T-helper 2 cell treated with Interferon-gamma antibody and Interleukin-4, amounts not matched to agents 100 ng/mL and 5 ng/mL, for 36 hours (primary cell): ENCODE results near the gene POLG. TPM values are rescaled to one million over a fixed set of nuclear protein-coding genes. Genes with fewer than 3 reads are reported as not detected.

Experiments used
- intact Hi-C: fragments of 100-400 bp; cut with micrococcal nuclease; formaldehyde crosslinking; loops from one replicate; pipeline ENCODE4 v1.15.1; 2023
- total RNA-seq: library from RNA; stranded (reverse); gene quantifications from 2 replicates; pipeline ENCODE4 v1.2.3, GENCODE V29; 2022

Gene POLG
- 105 and 113 TPM in 2 replicates for total RNA-seq

DNA sequence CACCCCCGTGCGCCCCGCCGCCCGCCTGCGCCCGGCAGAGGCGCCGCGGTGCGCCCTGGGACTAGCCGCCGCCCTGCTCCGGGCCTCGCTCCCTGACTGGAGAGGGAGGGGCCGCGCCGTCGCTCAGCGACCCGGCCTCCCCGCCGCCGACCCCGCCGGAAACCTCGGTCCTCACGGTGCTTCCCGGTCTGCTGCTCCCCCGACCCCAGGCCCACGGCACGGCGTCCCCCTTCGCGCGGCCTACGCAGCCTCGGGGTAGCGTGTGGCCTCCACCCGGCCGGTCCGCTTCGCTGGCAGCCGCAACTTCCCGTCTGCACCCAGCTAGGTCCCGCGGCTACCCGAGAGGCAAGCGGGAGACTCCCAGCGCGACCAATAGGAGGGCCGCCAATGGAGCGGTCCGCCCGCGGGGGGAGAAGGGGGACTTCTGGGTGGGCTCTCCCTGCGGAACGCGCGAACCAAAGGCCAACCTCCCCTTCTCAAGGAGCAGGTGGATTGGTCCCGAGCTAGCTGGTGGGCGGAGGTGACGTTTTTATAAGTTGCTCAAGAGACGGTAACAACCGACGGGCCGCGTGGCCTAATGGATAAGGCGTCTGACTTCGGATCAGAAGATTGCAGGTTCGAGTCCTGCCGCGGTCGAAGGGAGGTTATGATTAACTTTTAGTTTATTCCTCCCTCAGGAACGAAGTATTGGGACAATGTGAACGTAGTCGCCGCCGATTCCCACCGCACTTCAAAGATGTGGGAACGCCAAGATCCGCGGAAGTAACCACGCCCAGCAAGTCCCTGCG is at the start of gene POLG:
POLG (minus strand) TSS at position 315 of the 788 bp plus-strand sequence. CDS start 1,070 bp downstream, outside the sequence.
- intact Hi-C loops, result loop anchor here (1.0 to 10.0 kb wide), 7 partner anchors 24 to 710 kb away; partner anchors contain the start of genes ABHD2, AEN, HAPLN3 and TICRR

GRCh38 chr15:89384176-89384604 is 49.6 kb upstream of the POLG start:
- intact Hi-C loops, result no loop called here

DNA sequence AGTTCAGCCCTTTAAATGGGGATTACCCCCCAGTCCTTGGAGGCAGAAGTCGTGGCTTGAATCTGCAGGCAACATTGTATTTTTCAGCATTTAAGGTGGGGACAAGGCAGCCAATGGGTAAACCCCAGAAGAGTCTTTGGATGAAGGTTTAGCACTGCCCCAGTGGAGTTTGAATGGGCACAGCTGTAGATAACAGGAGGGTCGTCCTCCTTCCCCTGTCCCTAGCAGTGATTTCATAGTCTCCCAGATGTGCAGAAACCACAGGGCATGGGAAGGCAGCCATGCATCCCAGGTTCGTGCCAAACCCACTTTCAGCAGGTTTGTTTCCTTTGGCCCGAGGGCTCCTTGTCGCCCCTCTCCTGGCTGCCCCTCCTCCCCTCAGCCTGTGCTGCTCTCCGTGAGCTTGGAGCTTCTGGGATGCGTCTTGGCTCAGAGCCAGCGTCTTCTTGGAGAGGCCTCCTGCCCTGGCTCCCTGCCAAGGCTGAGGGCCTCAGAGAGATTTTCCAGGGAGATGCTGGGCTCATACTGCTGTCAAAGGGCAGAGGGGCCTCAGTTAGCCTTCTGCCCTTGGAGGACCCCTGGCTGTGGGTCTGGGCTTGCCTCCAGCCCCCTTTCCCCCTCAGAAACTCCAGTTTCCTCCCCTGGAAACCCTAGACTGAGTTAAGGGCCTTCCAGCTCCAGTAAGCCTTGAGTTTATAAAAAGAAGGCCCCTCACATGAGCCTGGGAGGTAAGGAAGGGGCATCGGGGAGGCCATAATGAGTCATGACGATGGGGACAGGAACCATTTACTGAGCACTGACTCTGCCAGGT is 48.9 kb upstream of the POLG start:
- intact Hi-C loops, result no loop called here

DNA sequence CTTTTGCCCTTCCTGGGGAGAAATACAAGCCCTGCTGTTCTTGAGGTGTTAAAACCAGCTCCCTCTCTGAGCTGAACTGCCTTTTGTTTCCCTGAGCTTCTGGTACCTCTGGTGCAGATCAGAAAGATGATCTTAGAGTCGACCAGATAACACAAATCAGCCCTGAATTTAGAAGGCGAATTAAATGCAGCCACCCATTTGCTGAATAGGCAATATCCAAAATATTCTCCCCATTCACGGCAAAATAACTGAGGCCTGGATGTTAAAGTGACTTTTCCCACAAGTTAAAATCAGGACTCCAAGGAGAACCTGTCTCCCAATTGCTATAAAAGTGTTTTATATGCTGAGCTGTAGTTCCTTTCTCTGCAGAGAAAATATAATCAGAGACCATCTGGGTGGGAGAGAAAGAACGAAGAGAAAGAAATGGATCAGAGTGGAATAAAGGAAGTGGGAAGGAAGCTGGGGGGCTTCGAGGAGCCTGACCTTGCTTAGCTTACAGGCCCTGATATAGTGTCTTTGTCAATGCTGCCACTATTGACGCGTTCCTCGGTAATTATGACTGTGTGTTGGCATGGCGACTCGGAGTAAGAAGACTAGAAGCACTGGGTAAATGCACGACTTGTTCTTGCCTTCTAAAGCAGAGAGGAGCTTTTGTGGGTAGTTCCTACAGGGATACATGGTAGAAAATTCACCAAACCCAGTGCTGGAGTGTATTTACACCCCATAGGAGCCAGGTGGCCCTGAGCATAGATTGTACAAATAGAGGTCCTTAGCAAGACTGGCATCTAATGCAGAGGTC is 47.5 kb upstream of the POLG start:
- intact Hi-C loops, result no loop called here

- intact Hi-C loops, result no loop called here
These were observed 46.7 kb upstream of the POLG start for GRCh38 chr15:89381331-89381730.

DNA sequence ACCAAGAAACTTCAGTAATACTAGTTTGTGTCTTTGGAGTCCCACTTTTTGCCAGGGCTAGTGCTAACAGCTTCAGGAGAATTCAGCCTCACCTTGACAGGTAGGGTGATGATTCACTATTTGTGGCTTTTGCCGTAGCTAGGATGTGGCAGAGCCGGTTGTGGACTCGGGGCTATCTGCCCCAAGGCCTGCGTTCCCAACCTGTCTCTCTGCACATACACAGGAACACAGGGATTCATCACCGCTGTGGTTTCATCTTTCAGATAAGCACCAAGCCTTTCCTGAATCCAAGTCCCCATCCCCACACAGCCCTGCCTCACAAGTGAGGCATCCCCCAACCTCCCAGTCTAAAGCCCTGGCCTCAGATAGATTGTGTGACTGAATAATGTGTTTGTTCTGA is 45.2 kb upstream of the POLG start:
- intact Hi-C loops, result loop anchor here (2.0 kb wide), 1 partner anchor 27 kb away; no protein-coding TSS in a partner anchor

DNA sequence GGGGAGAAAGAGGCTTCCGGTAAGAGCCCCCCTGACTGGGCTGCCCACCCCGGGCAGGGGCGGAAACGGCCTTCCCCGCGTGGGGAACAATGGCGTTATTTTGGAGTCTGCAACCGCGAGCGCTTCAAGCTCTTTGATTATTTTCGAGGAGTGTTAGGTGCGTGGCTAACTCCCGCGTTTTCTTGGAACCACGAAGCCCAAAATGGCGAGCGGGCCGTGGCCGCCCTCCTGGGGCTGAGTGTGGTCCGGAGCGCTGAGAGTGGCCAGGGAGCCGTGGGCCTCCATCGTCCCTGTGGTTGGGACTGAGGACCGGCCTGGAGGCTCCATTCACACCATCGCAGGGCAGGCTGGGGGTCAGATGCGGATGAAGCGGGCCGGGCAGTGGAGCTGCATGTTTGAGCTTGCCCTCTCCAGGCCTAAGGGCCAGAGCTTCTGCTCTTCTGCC is 44.6 kb upstream of the POLG start:
- intact Hi-C loops, result loop anchor here (2.0 kb wide), 1 partner anchor 28 kb away; no protein-coding TSS in a partner anchor

- intact Hi-C loops, result loop anchor here (2.0 kb wide), 1 partner anchor 28 kb away; no protein-coding TSS in a partner anchor
These were observed 43.9 kb upstream of the POLG start for GRCh38 chr15:89378296-89379151.

GRCh38 chr15:89377842-89378295 is 43.2 kb upstream of the POLG start:
- intact Hi-C loops, result loop anchor here (2.0 kb wide), 1 partner anchor 29 kb away; no protein-coding TSS in a partner anchor

- intact Hi-C loops, result no loop called here
These were observed 42.6 kb upstream of the POLG start for GRCh38 chr15:89377024-89377841.

GRCh38 chr15:89376388-89376787 is 41.8 kb upstream of the POLG start:
- intact Hi-C loops, result no loop called here

GRCh38 chr15:89375093-89376005 is 40.7 kb upstream of the POLG start:
- intact Hi-C loops, result no loop called here

DNA sequence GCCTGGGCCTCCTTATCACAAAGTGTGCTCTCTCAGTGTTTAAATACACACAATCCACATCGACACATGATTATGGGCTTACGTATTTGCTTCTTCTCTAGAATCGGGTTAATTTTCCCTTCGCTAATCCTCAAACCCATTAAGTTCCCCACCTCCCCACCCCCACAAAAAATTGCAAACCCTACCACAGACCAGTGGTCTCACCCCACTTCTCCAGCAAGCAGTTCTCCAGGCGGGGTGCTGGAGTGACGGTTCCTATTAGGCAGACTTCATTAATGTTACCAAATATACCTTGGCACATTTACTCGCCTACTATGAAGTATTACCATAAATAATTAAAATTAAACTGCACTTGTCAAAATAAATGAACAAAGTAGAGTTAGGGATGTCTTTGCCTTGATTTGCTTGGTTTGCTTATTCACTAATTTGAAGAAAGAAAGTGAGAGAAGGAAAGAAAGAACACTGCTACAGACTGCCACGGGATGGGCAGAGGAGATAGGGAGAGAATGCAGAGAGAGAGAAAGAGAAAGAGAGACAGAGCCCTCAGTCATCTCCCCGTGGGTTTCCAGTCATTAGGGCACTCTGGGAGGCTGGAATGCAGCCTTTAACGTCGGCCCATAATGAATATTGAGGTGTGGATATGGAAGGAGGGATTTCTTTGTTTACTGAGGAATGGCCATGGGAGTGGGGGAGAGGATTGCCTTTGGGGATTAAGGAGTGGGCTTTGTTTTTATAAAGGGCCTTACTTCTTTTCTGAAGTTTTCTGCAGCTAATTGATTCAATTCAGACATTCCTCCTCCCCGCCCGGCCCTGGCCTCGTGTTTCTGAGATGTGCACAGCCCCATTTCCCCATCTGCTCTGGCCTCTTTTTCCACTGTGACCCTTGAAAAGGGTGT is 39.7 kb upstream of the POLG start:
- intact Hi-C loops, result no loop called here

- intact Hi-C loops, result no loop called here
These were observed 37.7 kb upstream of the POLG start for GRCh38 chr15:89372069-89372935.

- intact Hi-C loops, result loop anchor here (2.0 kb wide), 1 partner anchor 37 kb away; no protein-coding TSS in a partner anchor
These were observed 36.8 kb upstream of the POLG start for GRCh38 chr15:89371228-89372044.
